ENCODE data around the gene CRACR2A.

Gene CRACR2A

DNA sequence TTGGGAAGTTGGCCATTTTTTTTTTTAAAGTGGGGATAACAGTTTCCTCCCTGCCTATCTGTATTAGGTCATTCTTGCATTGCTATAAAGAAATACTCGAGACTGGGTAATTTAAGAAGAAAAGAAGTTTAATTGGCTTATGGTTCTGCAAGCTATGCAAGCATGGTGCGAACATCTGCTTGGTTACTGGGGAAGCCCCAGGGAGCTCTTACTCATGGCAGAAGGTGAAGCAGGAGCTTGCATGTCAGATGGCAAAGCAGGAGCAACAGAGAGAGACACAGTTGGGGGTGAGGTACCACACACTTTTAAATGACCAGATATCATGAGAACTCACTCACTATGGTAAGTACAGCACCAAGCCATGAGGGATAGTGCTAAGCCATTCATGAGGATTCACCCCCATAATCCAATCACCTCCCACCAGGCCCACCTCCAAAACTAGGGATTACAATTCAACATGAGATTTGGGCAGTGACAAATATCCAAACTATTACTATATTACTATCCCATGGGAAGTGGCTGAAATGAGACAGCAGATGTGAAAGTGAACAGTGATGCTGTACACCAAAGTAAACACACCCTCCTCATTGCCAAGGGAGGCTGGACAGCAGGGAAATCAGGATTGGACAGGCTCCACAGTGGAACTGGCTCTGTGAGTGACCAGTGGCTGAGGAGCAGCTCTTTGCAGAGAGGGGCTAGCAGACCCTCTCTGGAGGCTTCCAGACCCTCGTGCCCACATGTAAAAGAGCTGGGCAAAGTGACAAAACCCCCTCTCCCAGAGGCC lies 40.5 kb downstream of the CRACR2A start:
- ChIA-PET POLR2A (no interaction called here), CTCF (interaction anchor here (1.1 to 1.8 kb wide), 3 partner anchors 8 to 19 kb away, joined by 3 to 4 read pairs (median 3); no protein-coding TSS in a partner anchor)
- TF ChIP-seq, protein P1, sequence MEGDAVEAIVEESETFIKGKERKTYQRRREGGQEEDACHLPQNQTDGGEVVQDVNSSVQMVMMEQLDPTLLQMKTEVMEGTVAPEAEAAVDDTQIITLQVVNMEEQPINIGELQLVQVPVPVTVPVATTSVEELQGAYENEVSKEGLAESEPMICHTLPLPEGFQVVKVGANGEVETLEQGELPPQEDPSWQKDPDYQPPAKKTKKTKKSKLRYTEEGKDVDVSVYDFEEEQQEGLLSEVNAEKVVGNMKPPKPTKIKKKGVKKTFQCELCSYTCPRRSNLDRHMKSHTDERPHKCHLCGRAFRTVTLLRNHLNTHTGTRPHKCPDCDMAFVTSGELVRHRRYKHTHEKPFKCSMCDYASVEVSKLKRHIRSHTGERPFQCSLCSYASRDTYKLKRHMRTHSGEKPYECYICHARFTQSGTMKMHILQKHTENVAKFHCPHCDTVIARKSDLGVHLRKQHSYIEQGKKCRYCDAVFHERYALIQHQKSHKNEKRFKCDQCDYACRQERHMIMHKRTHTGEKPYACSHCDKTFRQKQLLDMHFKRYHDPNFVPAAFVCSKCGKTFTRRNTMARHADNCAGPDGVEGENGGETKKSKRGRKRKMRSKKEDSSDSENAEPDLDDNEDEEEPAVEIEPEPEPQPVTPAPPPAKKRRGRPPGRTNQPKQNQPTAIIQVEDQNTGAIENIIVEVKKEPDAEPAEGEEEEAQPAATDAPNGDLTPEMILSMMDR (IDR thresholded peaks at IDR 0.05; ENCODE audit: control extremely low read depth, extremely low read depth, low read depth, missing control alignments), result no peak
- DNase-seq (ENCODE audit: extremely low spot score), result no peak

DNA sequence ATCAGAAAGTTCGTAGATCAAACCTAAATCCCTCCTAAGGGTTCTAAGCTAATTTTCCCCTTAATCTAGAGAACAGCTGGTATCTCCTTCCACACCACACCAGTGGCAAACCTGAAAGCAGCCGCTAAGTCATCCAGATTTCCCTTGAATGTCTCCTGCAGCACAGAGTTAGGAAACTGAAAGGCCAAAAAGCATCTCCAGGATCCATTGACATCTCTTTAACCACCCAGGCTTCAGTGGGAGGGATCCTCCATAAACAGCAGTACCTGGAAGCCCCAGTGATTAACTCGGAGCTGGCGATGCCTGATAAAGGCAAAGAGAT lies 47.6 kb downstream of the CRACR2A start:
- POLR2A ChIA-PET, result no interaction called here
- CTCF ChIA-PET, result interaction anchor here (1.3 to 1.4 kb wide), 2 partner anchors 10 to 14 kb away, joined by 3 to 6 read pairs; no protein-coding TSS in a partner anchor
- DNase-seq (ENCODE audit: extremely low spot score), result no peak

DNA sequence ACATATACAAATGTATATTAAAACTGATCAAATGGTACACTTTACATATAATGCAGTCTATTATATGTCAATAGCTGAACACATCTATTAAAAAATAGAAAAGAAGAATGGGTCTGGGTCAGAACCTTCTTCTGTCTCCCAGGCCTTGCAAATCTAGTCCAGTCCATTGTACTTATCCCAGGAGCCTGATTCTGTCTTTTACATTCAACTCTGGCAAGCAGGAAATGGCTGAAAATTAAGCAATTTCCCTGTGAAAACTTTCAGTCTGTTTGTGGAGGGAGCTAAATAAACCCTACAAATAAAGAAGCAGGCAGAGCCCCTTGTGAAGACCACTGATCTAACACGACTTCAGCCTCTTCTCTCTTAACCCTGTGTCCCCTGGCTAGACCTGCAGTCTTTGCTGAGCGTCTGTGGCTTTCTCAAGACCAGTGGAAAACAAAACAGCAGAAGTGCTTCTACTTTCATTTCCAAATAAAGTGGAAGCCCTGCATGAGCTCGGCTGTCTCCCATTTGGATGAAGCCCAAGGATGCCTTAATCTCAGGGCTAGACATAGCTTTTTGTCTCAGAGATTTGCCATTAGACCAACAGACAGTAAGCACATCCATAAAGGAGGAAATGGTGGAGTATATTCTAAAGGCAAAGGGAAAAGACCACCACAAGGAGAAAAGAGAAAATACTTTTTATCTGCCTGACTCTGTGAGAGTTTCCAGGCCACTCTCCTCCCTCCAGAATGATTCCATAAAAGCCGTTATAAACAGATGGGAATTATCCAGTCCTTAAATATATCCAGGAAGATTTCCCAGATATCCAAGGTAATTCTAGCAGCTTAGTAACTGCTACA lies 48.2 kb downstream of the CRACR2A start:
- POLR2A ChIA-PET, result no interaction called here
- CTCF ChIA-PET, result interaction anchor here (0.6 to 1.4 kb wide), 3 partner anchors 9 to 13 kb away, joined by 3 to 6 read pairs (median 3); no protein-coding TSS in a partner anchor
- TF ChIP-seq, protein P1 (IDR thresholded peaks at IDR 0.05; ENCODE audit: control extremely low read depth, extremely low read depth, low read depth, missing control alignments), result no peak
- no peak for DNase-seq (ENCODE audit: extremely low spot score)

More for the DNA sequence above, 47.6 kb downstream of the CRACR2A start:
- TF ChIP-seq, protein P1 (IDR thresholded peaks at IDR 0.05; ENCODE audit: control extremely low read depth, extremely low read depth, low read depth, missing control alignments), result no peak

DNA sequence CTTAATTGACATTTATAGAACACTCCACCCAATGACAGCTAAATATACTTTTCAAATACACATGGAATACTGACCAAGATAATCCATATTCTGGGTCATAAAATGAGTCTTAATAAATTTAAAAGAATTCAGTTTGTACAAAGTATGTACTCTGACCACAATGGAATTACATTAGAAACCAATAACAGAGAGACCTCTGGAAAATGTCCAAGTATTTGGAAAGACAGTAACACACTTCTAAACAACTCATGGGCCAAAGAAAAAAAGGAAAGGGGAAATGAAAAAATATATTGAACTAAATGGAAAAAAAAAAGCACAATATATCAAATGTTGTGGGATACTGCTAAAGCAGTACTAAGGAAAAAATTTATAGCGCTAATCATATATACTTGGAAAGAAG lies 52.0 kb downstream of the CRACR2A start:
- POLR2A ChIA-PET, result no interaction called here
- TF ChIP-seq, protein P1 (IDR thresholded peaks at IDR 0.05; ENCODE audit: control extremely low read depth, extremely low read depth, low read depth, missing control alignments), result no peak
- DNase-seq (ENCODE audit: extremely low spot score), result no peak
- CTCF ChIA-PET, result interaction anchor here (0.7 to 1.1 kb wide), 2 partner anchors 15 to 52 kb away, joined by 3 read pairs; partner anchors contain the start of gene CRACR2A

DNA sequence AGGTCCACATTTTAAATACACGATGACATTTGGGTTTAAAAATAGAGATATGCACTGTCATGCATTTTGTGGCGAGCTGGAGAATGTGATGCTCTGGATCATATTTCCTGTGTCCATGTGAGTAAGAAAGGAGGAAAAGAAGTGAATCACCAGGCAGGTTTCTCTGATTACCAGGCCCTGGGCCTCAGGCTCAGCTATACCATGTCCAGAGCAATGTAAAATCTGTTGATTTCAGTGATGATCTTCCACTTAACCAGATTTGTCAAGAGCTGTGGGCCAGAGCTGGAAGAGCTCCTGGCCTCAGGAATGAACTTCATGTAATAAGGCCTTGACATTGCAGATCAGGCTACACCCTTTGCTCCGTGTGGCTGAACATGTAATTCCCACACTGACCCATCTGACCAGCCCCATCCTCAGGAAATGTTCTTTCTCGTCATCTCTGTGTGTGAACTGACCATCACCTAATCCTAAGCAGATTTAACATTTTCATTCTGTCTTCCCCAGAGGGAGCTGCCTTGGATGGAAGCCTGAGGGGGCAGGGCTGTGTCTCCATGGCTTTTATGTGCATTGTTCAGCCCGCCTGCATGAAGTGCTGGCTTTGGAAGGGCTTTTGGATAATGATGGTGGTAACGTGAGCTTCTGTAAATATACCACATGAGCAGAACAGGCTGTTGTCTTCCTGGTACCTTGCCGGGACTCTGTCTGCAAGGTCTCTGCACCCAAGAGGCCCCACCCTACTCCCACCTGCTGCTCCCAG lies 54.5 kb downstream of the CRACR2A start:
- POLR2A ChIA-PET, result no interaction called here
- TF ChIP-seq, protein P1 (IDR thresholded peaks at IDR 0.05; ENCODE audit: control extremely low read depth, extremely low read depth, low read depth, missing control alignments), result no peak
- CTCF ChIA-PET, result interaction anchor here (1.0 to 1.4 kb wide), 3 partner anchors 11 to 105 kb away, joined by 3 read pairs; no protein-coding TSS in a partner anchor
- no peak for DNase-seq (ENCODE audit: extremely low spot score)
